Thyroid gland (tissue), 4 donors: Measurements from ENCODE around the gene TXNRD3. TPM values are rescaled to one million over a fixed set of nuclear protein-coding genes. Genes with fewer than 3 reads are reported as not detected.

Source experiments
- DNase-seq, 2 donors: peaks; one replicate each; pipeline ENCODE4 v3.0.0-alpha.2; 2019
- H3K27ac ChIP-seq, 3 donors: fragments of 200-600 bp; sonication (generic); 1 replicate in 2 of 3; 2 replicates in 1 of 3; pipeline ENCODE4 v1.5.1; 2016 to 2019; ENCODE audit warnings: mild to moderate bottlenecking in 1 of 3, moderate library complexity in 1 of 3
- H3K27me3 ChIP-seq: fragments of 200-600 bp; sonication (generic); one replicate; pipeline ENCODE4 v1.5.1; 2019
- H3K36me3 ChIP-seq, 2 donors: fragments of 200-600 bp; sonication (generic); one replicate each; pipeline ENCODE4 v1.5.1; 2016 to 2019
- H3K4me1 ChIP-seq, 2 donors: fragments of 200-600 bp; sonication (generic); one replicate each; pipeline ENCODE4 v1.5.1; 2017 to 2019
- H3K4me3 ChIP-seq, 3 donors: fragments of 200-600 bp; sonication (generic); replicated peaks in 1 of 3; 1 replicate in 2 of 3; 2 replicates in 1 of 3; pipeline ENCODE4 v1.5.1; 2016; ENCODE audit warnings: mild to moderate bottlenecking in 1 of 3
- H3K9me3 ChIP-seq: fragments of 200-600 bp; sonication (generic); one replicate; pipeline ENCODE4 v1.5.1; 2017
- CTCF ChIP-seq, 6 experiments: fragments of 200-600 bp in 3 of 6; fragments of 450-650 bp in 3 of 6; sonication (generic) in 3 of 6; IDR thresholded peaks; one replicate each; pipeline ENCODE4 v1.5.1; 2016 to 2019; ENCODE audit warnings: antibody characterized with exemption in 6 of 6, mild to moderate bottlenecking in 2 of 6, inconsistent platforms in 1 of 6, moderate library complexity in 1 of 6
- POLR2A ChIP-seq, 2 donors: fragments of 450-650 bp; IDR thresholded peaks; one replicate each; pipeline ENCODE4 v1.6.1; 2017; ENCODE audit warnings: antibody characterized with exemption in 2 of 2, mild to moderate bottlenecking in 2 of 2, moderate library complexity in 1 of 2
- whole genome bisulfite sequencing, 2 donors: methylation state at CpG; one replicate each; pipeline ENCODE4 v1.1.5; 2017; 5-methylcytosine and 5-hydroxymethylcytosine counted together
- intact Hi-C: fragments of 100-400 bp; cut with DNase I; formaldehyde crosslinking; loops from one replicate; pipeline ENCODE4 v1.15.1; 2023
- total RNA-seq, 4 donors: library from RNA; depleted of rRNA; stranded (reverse); fragments of >200 nt; gene quantifications; one replicate each; pipeline ENCODE4 v1.2.3, GENCODE V29; 2016

The TXNRD3 gene
- total RNA-seq, 4 donors from 2014 or later, result 14.4 to 21.3 (median 17.7) TPM

- intact Hi-C loops, result no loop called here
- H3K27me3 ChIP-seq, result no peaks in the 10 kb centered on the region
Observed at GRCh38 chr3:126661532-126662364, 6.8 kb upstream of the TXNRD3 start.

GRCh38 chr3:126659915-126660886, 5.3 kb upstream of the TXNRD3 start:
- no peaks in the 10 kb centered on the region for H3K36me3 ChIP-seq
- no peak for DNase-seq

More at GRCh38 chr3:126661532-126662364, 6.8 kb upstream of the TXNRD3 start:
- WGBS, 2 donors, result 85 to 100% methylated on average over 5 to 10 of the region's 11 CpGs
- no peak for DNase-seq
- no peak overlapping the region for H3K27ac ChIP-seq
- no peak overlapping the region for H3K4me3 ChIP-seq
- H3K36me3 ChIP-seq, result no peaks in the 10 kb centered on the region
- H3K9me3 ChIP-seq, result no peaks in the 10 kb centered on the region
- no peaks in the 10 kb centered on the region for H3K4me1 ChIP-seq
- TF ChIP-seq POLR2A (IDR thresholded peaks at IDR 0.05), result no peak
- no peak for TF ChIP-seq CTCF (IDR thresholded peaks at IDR 0.05)

GRCh38 chr3:126658584-126658983, 3.7 kb upstream of the TXNRD3 start:
- no peaks in the 10 kb centered on the region for H3K27me3 ChIP-seq
- no peaks in the 10 kb centered on the region for H3K9me3 ChIP-seq
- no peaks in the 10 kb centered on the region for H3K36me3 ChIP-seq
- H3K4me3 ChIP-seq, result no peak overlapping the region
- 92% methylated on average over 3 of the region's 3 CpGs for WGBS, 2 donors
- intact Hi-C loops, result no loop called here
- H3K27ac ChIP-seq, result no peak overlapping the region
- peaks cover 4 to 5% of the 10 kb centered on the region in 2 donors for H3K4me1 ChIP-seq
- no peak for DNase-seq
- TF ChIP-seq POLR2A (IDR thresholded peaks at IDR 0.05) (no peak), CTCF (IDR thresholded peaks at IDR 0.05) (no peak)

More at GRCh38 chr3:126659915-126660886, 5.3 kb upstream of the TXNRD3 start:
- H3K4me1 ChIP-seq, result no peaks in the 10 kb centered on the region
- no peak overlapping the region for H3K27ac ChIP-seq
- 47 to 55% methylated on average over 16 to 19 of the region's 19 CpGs for WGBS, 2 donors
- intact Hi-C loops, result no loop called here
- H3K4me3 ChIP-seq, result no peak overlapping the region
- TF ChIP-seq CTCF (IDR thresholded peaks at IDR 0.05) (peak in 1 of 6 experiments; percentile 31), POLR2A (IDR thresholded peaks at IDR 0.05) (no peak)
- no peaks in the 10 kb centered on the region for H3K9me3 ChIP-seq
- no peaks in the 10 kb centered on the region for H3K27me3 ChIP-seq

GRCh38 chr3:126657901-126658300, 3.0 kb upstream of the TXNRD3 start:
- TF ChIP-seq CTCF (IDR thresholded peaks at IDR 0.05) (no peak), POLR2A (IDR thresholded peaks at IDR 0.05) (no peak)
- Histone ChIP-seq H3K4me1 (peaks cover 4 to 5% of the 10 kb centered on the region in 2 donors), H3K27me3 (no peaks in the 10 kb centered on the region), H3K36me3 (no peaks in the 10 kb centered on the region), H3K4me3 (no peak overlapping the region), H3K9me3 (no peaks in the 10 kb centered on the region), H3K27ac (no peak overlapping the region)
- intact Hi-C loops, result no loop called here
- DNase-seq, result no peak
- 88 to 95% methylated on average over 2 of the region's 2 CpGs for WGBS, 2 donors
